ENCODE measurements around the gene CCDC188.

DNA sequence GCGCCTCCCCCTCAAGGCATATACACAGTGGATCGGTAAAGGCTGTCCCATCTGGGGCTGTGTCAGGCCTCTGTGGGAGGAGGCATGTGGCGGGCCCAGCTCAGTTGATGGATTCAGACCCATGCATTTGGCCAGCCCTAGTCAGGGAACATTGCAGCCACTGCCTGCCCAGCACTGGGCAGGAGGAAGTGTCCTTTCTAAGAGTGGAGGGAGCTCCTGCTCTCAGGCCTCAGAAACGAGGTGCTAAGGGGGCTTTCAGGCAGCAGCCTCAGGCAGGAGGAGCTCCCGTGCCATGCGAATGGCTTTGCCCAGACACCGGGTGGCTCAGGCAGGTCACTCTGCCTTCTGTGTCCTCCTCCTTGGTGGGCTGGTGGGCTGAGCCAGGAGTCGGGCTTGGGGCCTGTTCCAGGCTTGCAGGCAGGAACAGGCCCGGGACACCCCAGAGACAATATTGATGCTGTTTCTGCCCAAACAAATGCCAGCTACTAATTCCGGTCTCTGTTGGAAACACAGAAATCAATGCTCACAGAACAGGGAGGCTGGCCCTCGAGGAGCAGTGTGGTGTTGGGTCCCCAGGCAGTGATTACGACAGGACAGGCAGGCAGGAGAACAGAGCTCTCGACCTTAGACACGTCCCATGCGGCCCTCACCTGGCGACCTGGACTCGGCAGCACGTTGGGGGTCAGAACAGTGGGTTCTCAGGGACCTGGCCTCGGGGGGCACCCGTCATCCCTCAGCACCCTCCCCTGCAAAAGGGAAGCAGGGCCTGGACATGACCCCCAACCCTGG, 42.3 kb upstream of the CCDC188 start:
- TF ChIP-seq, protein P1, sequence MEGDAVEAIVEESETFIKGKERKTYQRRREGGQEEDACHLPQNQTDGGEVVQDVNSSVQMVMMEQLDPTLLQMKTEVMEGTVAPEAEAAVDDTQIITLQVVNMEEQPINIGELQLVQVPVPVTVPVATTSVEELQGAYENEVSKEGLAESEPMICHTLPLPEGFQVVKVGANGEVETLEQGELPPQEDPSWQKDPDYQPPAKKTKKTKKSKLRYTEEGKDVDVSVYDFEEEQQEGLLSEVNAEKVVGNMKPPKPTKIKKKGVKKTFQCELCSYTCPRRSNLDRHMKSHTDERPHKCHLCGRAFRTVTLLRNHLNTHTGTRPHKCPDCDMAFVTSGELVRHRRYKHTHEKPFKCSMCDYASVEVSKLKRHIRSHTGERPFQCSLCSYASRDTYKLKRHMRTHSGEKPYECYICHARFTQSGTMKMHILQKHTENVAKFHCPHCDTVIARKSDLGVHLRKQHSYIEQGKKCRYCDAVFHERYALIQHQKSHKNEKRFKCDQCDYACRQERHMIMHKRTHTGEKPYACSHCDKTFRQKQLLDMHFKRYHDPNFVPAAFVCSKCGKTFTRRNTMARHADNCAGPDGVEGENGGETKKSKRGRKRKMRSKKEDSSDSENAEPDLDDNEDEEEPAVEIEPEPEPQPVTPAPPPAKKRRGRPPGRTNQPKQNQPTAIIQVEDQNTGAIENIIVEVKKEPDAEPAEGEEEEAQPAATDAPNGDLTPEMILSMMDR (IDR thresholded peaks at IDR 0.05), result no peak
- no peak for TF ChIP-seq POLR2A (IDR thresholded peaks at IDR 0.05)

All from right lobe of liver (tissue), 4 donors.